ENCODE results near the gene CD22. TPM values are rescaled to one million over a fixed set of nuclear protein-coding genes. Genes with fewer than 3 reads are reported as not detected.

Gene CD22
- total and polyA plus RNA-seq, 7 donors: 0.11 to 3.2 (median 0.32) TPM

- no peak for DNase-seq
- H3K27ac ChIP-seq: no peak overlapping the region
- no peaks in the 10 kb centered on the region for H3K36me3 ChIP-seq (ENCODE audit: insufficient read depth in 1 of 2, low read depth in 1 of 2)
- H3K27me3 ChIP-seq (ENCODE audit: insufficient read depth in 3 of 3, low read length in 2 of 3): peaks cover 0 to 44% (median 7%) of the 10 kb centered on the region in 3 donors
- 96 to 100% (median 98%) methylated on average over 2 of the region's 2 CpGs for WGBS, 3 donors
- no peaks in the 10 kb centered on the region for H3K9me3 ChIP-seq
- intact Hi-C loops (cut with DNase I): no loop called here
- H3K4me3 ChIP-seq: no peak overlapping the region
- TF ChIP-seq, protein P1, sequence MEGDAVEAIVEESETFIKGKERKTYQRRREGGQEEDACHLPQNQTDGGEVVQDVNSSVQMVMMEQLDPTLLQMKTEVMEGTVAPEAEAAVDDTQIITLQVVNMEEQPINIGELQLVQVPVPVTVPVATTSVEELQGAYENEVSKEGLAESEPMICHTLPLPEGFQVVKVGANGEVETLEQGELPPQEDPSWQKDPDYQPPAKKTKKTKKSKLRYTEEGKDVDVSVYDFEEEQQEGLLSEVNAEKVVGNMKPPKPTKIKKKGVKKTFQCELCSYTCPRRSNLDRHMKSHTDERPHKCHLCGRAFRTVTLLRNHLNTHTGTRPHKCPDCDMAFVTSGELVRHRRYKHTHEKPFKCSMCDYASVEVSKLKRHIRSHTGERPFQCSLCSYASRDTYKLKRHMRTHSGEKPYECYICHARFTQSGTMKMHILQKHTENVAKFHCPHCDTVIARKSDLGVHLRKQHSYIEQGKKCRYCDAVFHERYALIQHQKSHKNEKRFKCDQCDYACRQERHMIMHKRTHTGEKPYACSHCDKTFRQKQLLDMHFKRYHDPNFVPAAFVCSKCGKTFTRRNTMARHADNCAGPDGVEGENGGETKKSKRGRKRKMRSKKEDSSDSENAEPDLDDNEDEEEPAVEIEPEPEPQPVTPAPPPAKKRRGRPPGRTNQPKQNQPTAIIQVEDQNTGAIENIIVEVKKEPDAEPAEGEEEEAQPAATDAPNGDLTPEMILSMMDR (IDR thresholded peaks at IDR 0.05): no peak
- ATAC-seq: no peak
- no peaks in the 10 kb centered on the region for H3K4me1 ChIP-seq
Observed at GRCh38 chr19:35297922-35298321, 31.1 kb upstream of the CD22 start.

- TF ChIP-seq, protein P1 (IDR thresholded peaks at IDR 0.05): no peak
- Histone ChIP-seq H3K36me3 (ENCODE audit: insufficient read depth in 1 of 2, low read depth in 1 of 2) (no peaks in the 10 kb centered on the region), H3K27me3 (ENCODE audit: insufficient read depth in 3 of 3, low read length in 2 of 3) (peaks cover 0 to 43% (median 7%) of the 10 kb centered on the region in 3 donors), H3K4me1 (no peaks in the 10 kb centered on the region), H3K4me3 (no peak overlapping the region), H3K27ac (no peak overlapping the region), H3K9me3 (no peaks in the 10 kb centered on the region)
- no peak for ATAC-seq
- 94 to 97% (median 95%) methylated on average over 5 of the region's 5 CpGs for WGBS, 3 donors
- intact Hi-C loops (cut with DNase I): no loop called here
- DNase-seq: no peak
Observed at GRCh38 chr19:35298561-35298972, 30.4 kb upstream of the CD22 start.

DNA sequence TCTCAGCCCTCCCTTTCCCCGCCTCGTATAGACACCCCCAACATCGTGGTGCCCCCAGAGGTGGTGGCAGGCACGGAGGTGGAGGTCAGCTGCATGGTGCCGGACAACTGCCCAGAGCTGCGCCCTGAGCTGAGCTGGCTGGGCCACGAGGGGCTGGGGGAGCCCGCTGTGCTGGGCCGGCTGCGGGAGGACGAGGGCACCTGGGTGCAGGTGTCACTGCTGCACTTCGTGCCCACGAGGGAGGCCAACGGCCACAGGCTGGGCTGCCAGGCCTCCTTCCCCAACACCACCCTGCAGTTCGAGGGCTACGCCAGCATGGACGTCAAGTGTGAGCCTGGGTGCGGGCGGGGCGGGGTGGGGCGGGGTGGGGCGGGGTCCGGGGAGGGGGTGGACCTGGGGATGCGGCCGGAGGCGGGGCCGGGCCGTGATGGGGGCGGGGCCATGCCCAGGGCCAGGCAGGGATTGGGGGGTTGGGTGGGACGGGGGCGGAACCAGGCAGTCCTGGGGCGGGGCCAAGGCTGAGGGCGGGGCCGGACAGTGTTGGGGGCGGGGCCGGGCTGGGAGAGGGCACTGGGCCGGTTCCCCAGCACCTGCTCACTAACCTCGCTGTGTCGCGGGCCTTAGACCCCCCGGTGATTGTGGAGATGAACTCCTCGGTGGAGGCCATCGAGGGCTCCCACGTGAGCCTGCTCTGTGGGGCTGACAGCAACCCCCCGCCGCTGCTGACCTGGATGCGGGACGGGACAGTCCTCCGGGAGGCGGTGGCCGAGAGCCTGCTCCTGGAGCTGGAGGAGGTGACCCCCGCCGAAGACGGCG, 29.3 kb upstream of the CD22 start:
- DNase-seq: no peak
- TF ChIP-seq, protein P1 (IDR thresholded peaks at IDR 0.05): no peak
- no peaks in the 10 kb centered on the region for H3K36me3 ChIP-seq (ENCODE audit: insufficient read depth in 1 of 2, low read depth in 1 of 2)
- 34 to 58% (median 36%) methylated on average over 31 to 55 of the region's 55 CpGs for WGBS, 3 donors
- H3K4me3 ChIP-seq: no peak overlapping the region
- H3K27me3 ChIP-seq (ENCODE audit: insufficient read depth in 3 of 3, low read length in 2 of 3): peaks cover 0 to 39% (median 7%) of the 10 kb centered on the region in 3 donors
- intact Hi-C loops (cut with DNase I): no loop called here
- no peak overlapping the region for H3K27ac ChIP-seq
- ATAC-seq: peak in 3 of 4 donors; percentile 27 to 61 (median 40)
- no peaks in the 10 kb centered on the region for H3K9me3 ChIP-seq
- no peaks in the 10 kb centered on the region for H3K4me1 ChIP-seq

GRCh38 chr19:35300339-35300649, 28.7 kb upstream of the CD22 start:
- Histone ChIP-seq H3K27me3 (ENCODE audit: insufficient read depth in 3 of 3, low read length in 2 of 3) (peaks cover 0 to 38% (median 7%) of the 10 kb centered on the region in 3 donors), H3K4me1 (no peaks in the 10 kb centered on the region), H3K9me3 (no peaks in the 10 kb centered on the region), H3K36me3 (ENCODE audit: insufficient read depth in 1 of 2, low read depth in 1 of 2) (no peaks in the 10 kb centered on the region), H3K27ac (no peak overlapping the region), H3K4me3 (no peak overlapping the region)
- ATAC-seq (no peak), DNase-seq (no peak)
- TF ChIP-seq, protein P1 (IDR thresholded peaks at IDR 0.05): no peak
- 63 to 81% (median 69%) methylated on average over 10 of the region's 10 CpGs for WGBS, 3 donors
- intact Hi-C loops (cut with DNase I): no loop called here

Data from psoas muscle (tissue), 8 donors.